Gastroesophageal sphincter (tissue), 4 donors: ENCODE measurements around the gene LMOD3. TPM values are rescaled to one million over a fixed set of nuclear protein-coding genes. Genes with fewer than 3 reads are reported as not detected.

ENCODE experiments used
- ATAC-seq: fragments of 150-250 bp; one replicate; pipeline ENCODE4 v1.9.1; 2016; ENCODE audit warnings: mild to moderate bottlenecking, moderate library complexity
- H3K27ac ChIP-seq, 4 donors: fragments of 200-600 bp; sonication (generic) in 3 of 4; 1 replicate in 3 of 4; 2 replicates in 1 of 4; pipeline ENCODE4 v1.5.1; 2016 to 2019
- H3K27me3 ChIP-seq: fragments of 200-600 bp; sonication (generic); one replicate; pipeline ENCODE4 v1.5.1; 2019
- H3K36me3 ChIP-seq, 2 donors: fragments of 200-600 bp; sonication (generic); one replicate each; pipeline ENCODE4 v1.5.1; 2019; ENCODE audit warnings: control low read depth in 1 of 2
- H3K4me1 ChIP-seq, 3 donors: fragments of 200-600 bp; sonication (generic); 1 replicate in 2 of 3; 2 replicates in 1 of 3; pipeline ENCODE4 v1.5.1; 2016 to 2019; ENCODE audit warnings: control low read depth in 2 of 3
- H3K4me3 ChIP-seq, 2 donors: fragments of 200-600 bp; sonication (generic); one replicate each; pipeline ENCODE4 v1.5.1; 2019; ENCODE audit warnings: mild to moderate bottlenecking in 1 of 2, moderate library complexity in 1 of 2
- H3K9me3 ChIP-seq, 3 donors: fragments of 200-600 bp; sonication (generic); one replicate each; pipeline ENCODE4 v1.5.1; 2017 to 2019; ENCODE audit warnings: control low read depth in 2 of 3
- CTCF ChIP-seq, 4 experiments: fragments of 200-600 bp in 2 of 4; fragments of 450-650 bp in 2 of 4; sonication (generic) in 1 of 4; IDR thresholded peaks; one replicate each; pipeline ENCODE4 v1.5.1; 2017 to 2019; ENCODE audit warnings: antibody characterized with exemption in 4 of 4, mild to moderate bottlenecking in 2 of 4, moderate library complexity in 2 of 4
- EP300 ChIP-seq: sonication (generic); formaldehyde crosslinking; IDR thresholded peaks from one replicate; pipeline ENCODE4 v1.6.1; 2017; ENCODE audit warnings: antibody characterized with exemption, mild to moderate bottlenecking
- POLR2A ChIP-seq, 2 donors: fragments of 450-650 bp; IDR thresholded peaks; one replicate each; pipeline ENCODE4 v1.6.1; 2017; ENCODE audit warnings: antibody characterized with exemption in 2 of 2, mild to moderate bottlenecking in 2 of 2, moderate library complexity in 1 of 2
- POLR2AphosphoS5 ChIP-seq: sonication (generic); formaldehyde crosslinking; IDR thresholded peaks from one replicate; pipeline ENCODE4 v1.6.1; 2017; ENCODE audit warnings: antibody characterized with exemption
- WGBS, 2 donors: methylation state at CpG; one replicate each; pipeline ENCODE4 v1.1.5; 2018; ENCODE audit warnings: low coverage in 1 of 2; 5-methylcytosine and 5-hydroxymethylcytosine counted together
- total RNA-seq, 4 donors: library from RNA; depleted of rRNA; stranded (reverse); fragments of >200 nt; gene quantifications; one replicate each; pipeline ENCODE4 v1.1.0, GENCODE V29; 2016

The LMOD3 gene
- total RNA-seq, 4 donors from 2014 or later, result 0.99 to 4.0 (median 2.6) TPM

DNA sequence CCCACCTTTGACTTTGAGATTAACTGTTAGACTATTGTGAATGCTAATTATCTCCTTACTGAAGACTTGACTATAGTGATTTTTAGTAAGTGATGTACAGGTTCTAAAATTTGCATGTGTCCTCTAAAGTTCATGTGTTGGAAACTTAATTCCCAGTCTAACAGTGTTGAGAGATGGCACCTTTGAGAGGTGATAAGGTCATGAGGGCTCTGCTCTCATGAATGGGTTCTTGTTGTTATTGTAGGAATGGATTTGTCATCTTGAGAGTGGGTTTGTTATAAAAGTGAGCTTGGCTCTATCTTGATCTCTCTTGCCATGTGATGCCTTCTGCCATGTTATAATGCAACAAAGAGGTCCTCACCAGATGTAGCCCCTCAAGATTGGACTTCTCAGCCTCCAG lies 18.9 kb upstream of the LMOD3 start:
- H3K36me3 ChIP-seq, result no peaks in the 10 kb centered on the region
- no peak for ATAC-seq
- peaks cover 0 to 11% (median 0%) of the 10 kb centered on the region in 3 donors for H3K4me1 ChIP-seq
- TF ChIP-seq EP300, result no peak
- TF ChIP-seq POLR2AphosphoS5, result no peak
- TF ChIP-seq CTCF (IDR thresholded peaks at IDR 0.05), result no peak
- TF ChIP-seq POLR2A (IDR thresholded peaks at IDR 0.05), result no peak
- no peak overlapping the region for H3K27ac ChIP-seq
- no peaks in the 10 kb centered on the region for H3K27me3 ChIP-seq
- no peaks in the 10 kb centered on the region for H3K9me3 ChIP-seq
- H3K4me3 ChIP-seq, result no peak overlapping the region

- 89 to 94% methylated on average over 2 of the region's 2 CpGs for WGBS, 2 donors
- H3K9me3 ChIP-seq, result no peaks in the 10 kb centered on the region
- no peaks in the 10 kb centered on the region for H3K36me3 ChIP-seq
- TF ChIP-seq EP300, result no peak
- TF ChIP-seq POLR2AphosphoS5, result no peak
- TF ChIP-seq POLR2A (IDR thresholded peaks at IDR 0.05), result no peak
- no peak for TF ChIP-seq CTCF (IDR thresholded peaks at IDR 0.05)
- H3K4me1 ChIP-seq, result peaks cover 0 to 5% (median 0%) of the 10 kb centered on the region in 3 donors
- ATAC-seq, result no peak
- H3K27ac ChIP-seq, result no peak overlapping the region
- no peak overlapping the region for H3K4me3 ChIP-seq
- no peaks in the 10 kb centered on the region for H3K27me3 ChIP-seq
Measured at GRCh38 chr3:69137412-69137811, 15.0 kb upstream of the LMOD3 start.

- H3K4me1 ChIP-seq, result peaks cover 0 to 1% (median 0%) of the 10 kb centered on the region in 3 donors
- no peaks in the 10 kb centered on the region for H3K27me3 ChIP-seq
- TF ChIP-seq CTCF (IDR thresholded peaks at IDR 0.05), result no peak
- no peak for TF ChIP-seq POLR2AphosphoS5
- no peak for TF ChIP-seq POLR2A (IDR thresholded peaks at IDR 0.05)
- no peak for TF ChIP-seq EP300
- H3K4me3 ChIP-seq, result no peak overlapping the region
- no peak for ATAC-seq
- H3K27ac ChIP-seq, result no peak overlapping the region
- no peaks in the 10 kb centered on the region for H3K9me3 ChIP-seq
- no peaks in the 10 kb centered on the region for H3K36me3 ChIP-seq
Measured at GRCh38 chr3:69137005-69137404, 14.6 kb upstream of the LMOD3 start.

GRCh38 chr3:69130689-69131088 lies 8.3 kb upstream of the LMOD3 start:
- TF ChIP-seq EP300 (no peak), POLR2AphosphoS5 (no peak), CTCF (IDR thresholded peaks at IDR 0.05) (no peak), POLR2A (IDR thresholded peaks at IDR 0.05) (no peak)
- H3K27ac ChIP-seq, result no peak overlapping the region

GRCh38 chr3:69129531-69129930 lies 7.1 kb upstream of the LMOD3 start:
- no peak for TF ChIP-seq EP300
- TF ChIP-seq CTCF (IDR thresholded peaks at IDR 0.05), result no peak
- no peak for TF ChIP-seq POLR2A (IDR thresholded peaks at IDR 0.05)
- no peak for TF ChIP-seq POLR2AphosphoS5
- Histone ChIP-seq H3K4me1 (no peaks in the 10 kb centered on the region), H3K27me3 (no peaks in the 10 kb centered on the region)

More at GRCh38 chr3:69130689-69131088, 8.3 kb upstream of the LMOD3 start:
- Histone ChIP-seq H3K9me3 (no peaks in the 10 kb centered on the region), H3K36me3 (no peaks in the 10 kb centered on the region), H3K4me1 (no peaks in the 10 kb centered on the region), H3K4me3 (no peak overlapping the region), H3K27me3 (no peaks in the 10 kb centered on the region)
- ATAC-seq, result no peak

More at GRCh38 chr3:69129531-69129930, 7.1 kb upstream of the LMOD3 start:
- 14 to 33% methylated on average over 1 of the region's 1 CpG for WGBS, 2 donors
- no peak overlapping the region for H3K4me3 ChIP-seq
- H3K27ac ChIP-seq, result no peak overlapping the region
- ATAC-seq, result no peak
- no peaks in the 10 kb centered on the region for H3K36me3 ChIP-seq
- no peaks in the 10 kb centered on the region for H3K9me3 ChIP-seq
